Stimulated activated CD4-positive, alpha-beta T cell treated with anti-CD3 and anti-CD28 coated beads, Interleukin-4, amount 100 ng/mL, for 24 hours (primary cell): Measurements from ENCODE around the gene METTL9.
"Not testable (repeated sequence)": the region's sequence is repeated elsewhere in the genome, so short reads cannot be mapped to it uniquely, and the experiment has no call there.

Experiments
- DNase-seq: peaks from one replicate; pipeline ENCODE4 v3.0.0-alpha.2; 2020

METTL9 gene

DNA sequence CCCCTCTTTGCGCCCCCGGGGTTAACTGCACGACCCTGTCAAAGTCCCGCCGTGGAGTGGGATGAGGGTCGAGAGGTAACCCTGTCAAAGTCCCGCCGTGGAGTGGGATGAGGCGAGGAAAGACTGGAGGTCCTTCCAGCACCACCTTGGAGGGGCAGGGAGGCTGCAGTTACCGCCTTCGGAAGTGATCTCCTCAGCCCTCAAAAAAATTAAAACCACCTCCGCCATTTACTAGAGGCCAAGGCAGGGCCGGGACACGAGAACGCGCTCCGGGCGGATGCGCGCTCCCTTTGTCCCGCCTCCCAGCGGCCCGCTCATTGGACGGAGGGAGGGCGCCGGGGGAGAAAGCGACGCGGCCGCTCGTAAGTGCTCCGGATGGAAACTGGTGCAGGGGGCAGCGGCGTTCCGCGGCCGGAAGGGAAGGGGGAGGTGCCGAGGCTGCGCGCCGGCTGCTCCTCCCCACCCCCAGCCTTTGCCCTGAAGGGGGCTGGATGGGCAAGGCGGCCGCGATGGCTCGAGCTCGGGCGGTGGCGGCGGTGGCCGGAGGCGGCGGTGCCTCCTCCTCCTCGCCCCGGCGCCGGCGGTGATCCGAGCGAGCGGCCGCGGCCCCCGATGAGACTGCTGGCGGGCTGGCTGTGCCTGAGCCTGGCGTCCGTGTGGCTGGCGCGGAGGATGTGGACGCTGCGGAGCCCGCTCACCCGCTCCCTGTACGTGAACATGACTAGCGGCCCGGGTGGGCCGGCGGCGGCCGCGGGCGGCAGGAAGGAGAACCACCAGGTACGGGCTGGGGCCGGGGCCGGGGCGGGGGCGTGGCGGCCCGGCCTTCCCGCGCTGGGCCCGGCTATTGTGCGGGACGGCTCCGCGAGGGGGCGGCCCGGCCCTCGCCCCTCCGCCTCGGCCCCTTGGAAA lies at the start of gene METTL9:
TSS of gene METTL9 (plus strand) at position 456 of the 909 bp plus-strand sequence. CDS start at position 613, 157 bp downstream.
- peak; percentile 93 for DNase-seq

DNA sequence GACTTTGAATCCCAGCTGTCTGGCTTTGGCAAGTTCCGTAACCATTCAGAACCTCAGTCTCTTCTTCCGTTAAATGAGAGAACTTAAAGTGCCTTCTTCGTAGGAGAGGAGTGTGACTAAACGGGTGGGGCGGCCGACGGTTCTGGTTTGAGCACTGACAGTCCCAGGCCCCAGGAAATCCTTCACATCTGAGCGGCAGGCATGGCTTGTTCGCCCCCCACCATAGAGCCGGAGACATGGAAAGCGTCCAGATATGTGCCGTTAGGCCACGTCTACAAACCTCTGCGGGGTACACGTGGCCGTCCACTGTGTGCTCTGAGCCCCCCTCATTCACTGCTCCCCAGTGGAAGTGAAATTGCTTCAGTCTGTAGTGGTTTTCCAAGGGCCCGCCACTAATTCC lies 49.4 kb upstream of the METTL9 start:
- DNase-seq, result not testable (repeated sequence)

GRCh38 chr16:21550435-21550834 lies 48.9 kb upstream of the METTL9 start:
- DNase-seq, result not testable (repeated sequence)

DNA sequence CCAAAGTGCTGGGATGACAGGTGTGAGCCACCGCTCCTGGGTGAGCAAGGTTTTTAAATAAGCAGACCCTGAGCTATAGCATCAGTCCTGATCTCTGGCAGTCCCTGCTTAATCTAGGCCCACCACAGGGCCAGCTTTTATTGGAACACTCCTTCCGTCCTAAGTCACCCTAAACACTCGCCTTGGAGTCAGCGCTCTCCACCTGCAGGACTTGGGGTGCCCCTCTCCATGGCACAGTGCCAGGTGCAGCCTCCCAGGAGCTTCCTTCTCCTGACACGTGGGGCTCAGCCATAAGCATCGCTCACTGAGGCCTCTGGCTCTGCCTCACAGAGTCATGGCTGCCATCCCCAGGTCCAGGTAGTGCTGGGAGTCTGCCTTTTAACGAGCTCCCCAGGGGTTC lies 48.3 kb upstream of the METTL9 start:
- DNase-seq, result not testable (repeated sequence)

GRCh38 chr16:21551600-21551999 lies 47.8 kb upstream of the METTL9 start:
- DNase-seq, result not testable (repeated sequence)

- not testable (repeated sequence) for DNase-seq
These were observed 45.7 kb upstream of the METTL9 start for GRCh38 chr16:21553481-21554296.

GRCh38 chr16:21554795-21555585 lies 44.4 kb upstream of the METTL9 start:
- DNase-seq, result peak; percentile 95

- DNase-seq, result not testable (repeated sequence)
These were observed 43.8 kb upstream of the METTL9 start for GRCh38 chr16:21555621-21556020.

DNA sequence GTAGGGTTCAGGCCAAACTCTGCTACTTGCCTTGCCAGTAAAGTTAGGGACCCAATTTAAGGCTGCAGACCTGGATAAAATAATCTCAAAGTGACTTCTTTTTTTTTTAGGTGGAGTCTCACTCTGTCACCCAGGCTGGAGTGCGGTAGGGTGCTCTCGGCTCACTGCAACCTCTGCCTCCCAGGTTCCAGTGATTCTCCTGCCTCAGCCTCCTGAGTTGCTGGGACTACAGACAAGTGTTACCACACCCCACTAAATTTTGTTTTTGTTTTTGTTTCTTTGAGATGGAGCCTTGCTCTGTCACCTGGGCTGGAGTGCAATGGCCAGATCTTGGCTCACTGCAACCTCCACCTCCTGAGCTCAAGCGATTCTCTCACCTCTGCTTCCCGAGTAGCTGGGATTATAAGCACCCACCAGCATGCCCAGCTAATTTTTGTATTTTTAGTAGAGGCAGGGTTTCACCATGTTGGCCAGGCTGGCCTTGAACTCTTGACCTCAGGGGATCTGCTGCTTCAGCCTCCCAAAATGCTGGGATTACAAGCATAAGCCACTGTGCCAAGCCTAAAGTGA lies 43.3 kb upstream of the METTL9 start:
- DNase-seq, result not testable (repeated sequence)

- not testable (repeated sequence) for DNase-seq
These were observed 42.6 kb upstream of the METTL9 start for GRCh38 chr16:21556651-21557241.

GRCh38 chr16:21560462-21560861 lies 38.9 kb upstream of the METTL9 start:
- no peak for DNase-seq

- no peak for DNase-seq
These were observed 35.7 kb upstream of the METTL9 start for GRCh38 chr16:21563676-21564075.

DNA sequence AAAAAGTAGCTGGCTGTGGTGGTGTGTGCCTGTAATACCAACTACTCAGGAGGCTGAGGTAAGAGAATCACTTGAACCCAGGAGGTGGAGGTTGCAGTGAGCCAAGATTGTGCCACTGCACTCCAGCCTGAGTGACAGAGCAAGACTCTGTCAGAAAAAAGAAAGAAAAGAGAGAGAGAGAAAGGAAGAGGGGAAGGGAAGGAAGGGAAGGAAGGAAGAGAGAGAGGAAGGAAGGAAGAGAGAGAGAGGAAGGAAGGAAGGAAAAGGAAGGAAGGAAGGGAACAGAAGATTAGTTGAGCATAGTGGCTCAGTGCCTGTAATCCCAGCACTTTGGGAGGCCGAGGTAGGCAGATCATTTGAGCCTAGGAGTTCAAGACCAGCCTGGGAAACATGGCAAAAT lies 35.0 kb upstream of the METTL9 start:
- not testable (repeated sequence) for DNase-seq

GRCh38 chr16:21565507-21565860 lies 33.9 kb upstream of the METTL9 start:
- DNase-seq, result no peak

DNA sequence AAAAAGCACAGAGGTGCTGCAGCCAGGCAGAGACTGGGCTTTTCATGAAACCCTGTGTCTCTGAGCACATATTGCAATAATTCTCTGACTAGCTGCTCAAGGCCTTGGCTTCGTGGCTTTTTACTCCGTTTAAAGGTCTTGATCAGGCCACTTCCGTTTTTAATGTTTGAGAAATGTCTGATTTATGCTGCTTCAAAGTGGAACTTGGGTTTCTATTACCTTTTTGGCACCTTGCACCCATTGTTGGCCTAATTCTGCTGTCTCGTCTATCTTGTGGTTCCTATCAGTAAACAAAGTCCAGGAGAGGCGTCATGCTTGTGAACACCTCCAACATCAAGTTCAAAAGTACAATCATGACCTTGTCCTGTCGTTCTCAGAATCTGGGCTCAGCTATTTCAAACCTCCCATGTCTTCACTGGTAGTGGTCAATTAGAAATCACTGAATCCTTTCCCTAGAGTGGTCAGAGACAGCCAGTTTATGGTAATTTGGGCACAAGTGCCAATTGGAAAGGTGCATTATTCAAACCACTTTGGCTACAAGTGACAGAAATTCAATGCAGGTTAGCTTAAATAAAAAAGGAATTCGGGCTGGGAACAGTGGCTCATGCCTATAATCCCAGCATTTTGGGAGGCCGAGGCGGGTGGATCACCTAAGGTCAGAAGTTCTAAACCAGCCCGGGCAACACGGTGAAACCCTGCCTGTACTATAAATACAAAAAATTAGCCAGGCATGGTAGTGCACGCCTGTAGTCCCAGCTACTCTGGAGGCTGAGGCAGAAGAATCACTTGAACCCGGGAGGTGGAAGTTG lies 33.3 kb upstream of the METTL9 start:
- no peak for DNase-seq

GRCh38 chr16:21566891-21567414 lies 32.4 kb upstream of the METTL9 start:
- DNase-seq, result no peak

DNA sequence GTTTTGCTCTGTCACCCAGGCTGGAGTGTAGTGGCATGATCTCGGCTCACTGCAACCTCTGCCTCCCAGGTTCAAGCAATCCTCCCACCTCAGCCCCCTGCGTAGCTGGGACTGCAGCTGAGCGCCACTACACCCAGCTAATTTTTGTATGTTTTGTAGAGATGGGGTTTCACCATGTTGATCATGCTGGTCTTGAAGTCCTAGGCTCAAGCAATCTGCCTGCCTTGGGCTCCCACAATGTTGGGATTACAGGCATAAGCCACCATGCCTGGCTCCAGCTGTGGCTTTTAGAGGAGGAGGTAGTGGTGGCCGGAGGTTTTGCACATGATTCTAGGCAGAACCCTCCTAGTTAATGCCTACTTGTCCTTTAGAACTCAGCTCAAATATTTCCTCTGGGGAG lies 31.9 kb upstream of the METTL9 start:
- not testable (repeated sequence) for DNase-seq

GRCh38 chr16:21568502-21569189 lies 30.7 kb upstream of the METTL9 start:
- no peak for DNase-seq

DNA sequence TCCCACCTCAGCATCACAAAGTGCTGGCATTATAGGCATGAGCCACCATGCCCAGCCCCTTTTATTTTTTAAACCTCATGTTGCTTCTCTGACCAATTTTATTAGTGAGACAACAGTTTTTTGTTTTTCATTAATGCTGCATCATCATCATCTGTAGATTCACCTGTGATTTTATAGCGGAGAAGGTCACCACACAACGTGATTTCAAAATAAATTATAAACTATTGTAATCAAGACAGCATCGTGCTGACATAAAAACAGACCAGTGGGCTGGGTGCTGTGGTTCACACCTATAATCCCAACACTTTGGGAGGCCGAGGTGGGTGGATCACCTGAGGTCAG lies 28.7 kb upstream of the METTL9 start:
- no peak for DNase-seq

GRCh38 chr16:21573506-21573905 lies 25.9 kb upstream of the METTL9 start:
- DNase-seq, result not testable (repeated sequence)
